ENCODE data around the gene HSPA1L. TPM values are rescaled to one million over a fixed set of nuclear protein-coding genes. Genes with fewer than 3 reads are reported as not detected.

The HSPA1L gene
- total and polyA plus RNA-seq, 10 of the 15 experiments (the other 5 are each of a cell fraction or from before 2014, with no cell fraction given) = 0.69 to 2.5 (median 1.5) TPM

GRCh38 chr6:31851485-31851832 is 36.4 kb upstream of the HSPA1L start:
- TF ChIP-seq MEF2A (IDR thresholded peaks at IDR 0.05; ENCODE audit: insufficient read depth, low read depth, low read length) (no peak), RAD51 (IDR thresholded peaks at IDR 0.05) (no peak), FOXM1 (IDR thresholded peaks at IDR 0.05; ENCODE audit: low read depth, low read length) (no peak), ATF3 (IDR thresholded peaks at IDR 0.05; ENCODE audit: borderline replicate concordance, extremely low read depth, low read depth, low read length) (no peak), CEBPZ (IDR thresholded peaks at IDR 0.05; ENCODE audit: low read depth, low read length) (no peak), ELK1 (IDR thresholded peaks at IDR 0.05; ENCODE audit: low read depth, low read length) (no peak), POU2F2 (IDR thresholded peaks at IDR 0.05; ENCODE audit: borderline replicate concordance, low read depth, low read length) (no peak), RAD21 (IDR thresholded peaks at IDR 0.05; ENCODE audit: insufficient read depth, low read depth, low read length) (no peak), ZNF24 (IDR thresholded peaks at IDR 0.05) (no peak), DPF2 (IDR thresholded peaks at IDR 0.05) (no peak), BCL11A (IDR thresholded peaks at IDR 0.05; ENCODE audit: low read depth, low read length) (no peak), BACH1 (IDR thresholded peaks at IDR 0.05; ENCODE audit: borderline replicate concordance) (no peak), SREBF2 (IDR thresholded peaks at IDR 0.05; ENCODE audit: low read length) (no peak), NBN (IDR thresholded peaks at IDR 0.05) (no peak), TCF3 (IDR thresholded peaks at IDR 0.05; ENCODE audit: borderline replicate concordance, insufficient read depth, low read depth, low read length) (no peak), IRF4 (IDR thresholded peaks at IDR 0.05; ENCODE audit: low read depth, low read length) (no peak), ZNF384 (IDR thresholded peaks at IDR 0.05; ENCODE audit: borderline replicate concordance, low read depth, low read length) (no peak), BHLHE40 (IDR thresholded peaks at IDR 0.05; ENCODE audit: borderline replicate concordance in 1 of 2, low read depth in 2 of 2, low read length in 1 of 2) (no peak), ZBTB33 (IDR thresholded peaks at IDR 0.05) (no peak), BMI1 (IDR thresholded peaks at IDR 0.05; ENCODE audit: borderline replicate concordance) (no peak)
- intact Hi-C loops (cut with micrococcal nuclease; ENCODE audit: unreplicated experiment) = no loop called here
- RAD21 ChIA-PET (ENCODE audit: unreplicated experiment) = no interaction called here
- POLR2A ChIA-PET = no interaction called here
- DNase-seq (ENCODE audit: low read depth, low spot score) = no peak
- no peak overlapping the region for H3K9ac ChIP-seq (ENCODE audit: control insufficient read depth, insufficient read depth, low read length)
- 56% methylated on average over 2 of the region's 2 CpGs for WGBS (ENCODE audit: insufficient coverage, insufficient replicate concordance, low lambda C conversion rate, missing lambda C conversion rate)
- H3K79me2 ChIP-seq (ENCODE audit: control insufficient read depth, insufficient read depth, low read length) = no peaks in the 10 kb centered on the region
- no peaks in the 10 kb centered on the region for H3K4me1 ChIP-seq (ENCODE audit: control insufficient read depth, insufficient read depth, low read length)
- no peak for ATAC-seq
- no TSS peak for BruUV-seq (replicated peaks)
- H4K20me1 ChIP-seq (ENCODE audit: control insufficient read depth, insufficient read depth) = no peaks in the 10 kb centered on the region
- no peaks in the 10 kb centered on the region for H3K9me3 ChIP-seq (replicated peaks; ENCODE audit: control insufficient read depth, insufficient read depth, low read length)
- CTCF ChIA-PET = interaction anchor here (0.6 to 1.0 kb wide), 2 partner anchors 13 to 131 kb away, joined by 3 to 4 read pairs; no protein-coding TSS in a partner anchor
- H3K4me3 ChIP-seq = no peak overlapping the region
- FAIRE-seq = no peak
- no peaks in the 10 kb centered on the region for H3K27me3 ChIP-seq (replicated peaks in 1 of 2; ENCODE audit: control insufficient read depth in 2 of 2, insufficient read depth in 2 of 2, low read length in 1 of 2)
- H3K36me3 ChIP-seq (ENCODE audit: control insufficient read depth in 2 of 2, insufficient read depth in 2 of 2, low read length in 1 of 2) = no peaks in the 10 kb centered on the region
- in situ Hi-C loops (cut with MboI) = no loop called here
- H2AFZ ChIP-seq (ENCODE audit: control insufficient read depth, low read depth, low read length) = no peak overlapping the region
- no peak overlapping the region for H3K27ac ChIP-seq (ENCODE audit: control insufficient read depth, insufficient read depth)
- SMC1A ChIA-PET (ENCODE audit: uncharacterized antibody, unreplicated experiment) = no interaction called here
- no peak overlapping the region for H3K4me2 ChIP-seq (ENCODE audit: control insufficient read depth, insufficient read depth)

Measured in GM12878 (cell line).